NCI-H146 treated with DMSO at 0.1 percent for 48 hours (cell line): ENCODE measurements around the gene FOXF1.

Experiments
- DNase-seq: peaks from one replicate; lab custom pipeline; 2025; ENCODE audit not compliant: unreplicated experiment; lab: John Stamatoyannopoulos, UW

The FOXF1 gene

GRCh38 chr16:86554599-86554916 is 44.2 kb downstream of the FOXF1 start:
- no peak for DNase-seq

GRCh38 chr16:86554917-86555703 is 44.8 kb downstream of the FOXF1 start, which contains the start of gene MTHFSD:
Gene MTHFSD (minus strand): TSS chr16:86555235. CDS start chr16:86555184, 51 bp downstream.
- DNase-seq: peak; percentile 48

GRCh38 chr16:86555704-86556075 is 45.4 kb downstream of the FOXF1 start:
- no peak for DNase-seq

- no peak for DNase-seq
Observed at GRCh38 chr16:86556576-86556975, 46.2 kb downstream of the FOXF1 start.

GRCh38 chr16:86557587-86557986 is 47.3 kb downstream of the FOXF1 start:
- no peak for DNase-seq

GRCh38 chr16:86558355-86559193 is 48.2 kb downstream of the FOXF1 start:
- DNase-seq: no peak

- no peak for DNase-seq
Observed at GRCh38 chr16:86559802-86560305, 49.5 kb downstream of the FOXF1 start.

GRCh38 chr16:86562356-86562755 is 52.0 kb downstream of the FOXF1 start:
- DNase-seq: no peak

GRCh38 chr16:86563469-86564345 is 53.4 kb downstream of the FOXF1 start:
- DNase-seq: peak; percentile 53
